CD4-positive, alpha-beta T cell (primary cell): ENCODE results near the gene NR2F1-AS1. TPM values are rescaled to one million over a fixed set of nuclear protein-coding genes. Genes with fewer than 3 reads are reported as not detected.

ENCODE experiments used
- ATAC-seq: fragments of 200-7000 bp; cut with Tn5 transposase; one replicate; pipeline ENCODE4 v1.10.0; 2022; ENCODE audit warnings: mild to moderate bottlenecking; ENCODE audit not compliant: poor library complexity
- CTCF ChIA-PET: fragments of 350-600 bp; sonication (Branson Sonifier 250); formaldehyde crosslinking; loops from one replicate; lab custom pipeline; 2021; ENCODE audit warnings: antibody characterized with exemption, inconsistent platforms; lab: Charles Lee
- POLR2A ChIA-PET: fragments of 350-600 bp; sonication (Branson Sonifier 250); formaldehyde crosslinking; loops from one replicate; lab custom pipeline; 2021; ENCODE audit warnings: antibody characterized with exemption, inconsistent platforms; lab: Charles Lee
- DNase-seq, 14 experiments: peaks; one replicate each; pipeline ENCODE4 v3.0.0-alpha.2; 2013 to 2020; ENCODE audit warnings: mixed read lengths in 2 of 14
- H3K27ac ChIP-seq, 2 donors: one replicate each; pipeline versions ENCODE4 v1.5.1 to v1.7.0; 2013; ENCODE audit warnings: low read length in 2 of 2, low read depth in 1 of 2, mild to moderate bottlenecking in 1 of 2
- H3K27me3 ChIP-seq, 2 experiments: 1 replicate in 1 of 2; 2 replicates in 1 of 2; pipeline versions ENCODE4 v1.6.1 to v1.7.0; 2013; ENCODE audit warnings: low read length in 2 of 2, control low read depth in 1 of 2, mild to moderate bottlenecking in 1 of 2, moderate library complexity in 1 of 2; ENCODE audit not compliant: insufficient read depth in 2 of 2, control insufficient read depth in 1 of 2
- H3K36me3 ChIP-seq: one replicate; pipeline ENCODE4 v1.6.1; 2013; ENCODE audit warnings: low read length, control low read depth; ENCODE audit not compliant: insufficient read depth
- H3K4me1 ChIP-seq: one replicate; pipeline ENCODE4 v1.6.1; 2013; ENCODE audit warnings: low read length, control low read depth; ENCODE audit not compliant: insufficient read depth
- H3K4me3 ChIP-seq: one replicate; pipeline ENCODE4 v1.5.1; 2013; ENCODE audit warnings: mild to moderate bottlenecking, low read length, moderate library complexity
- H3K9me3 ChIP-seq, 2 experiments: 1 replicate in 1 of 2; 2 replicates in 1 of 2; pipeline versions ENCODE4 v1.6.1 to v1.7.0; 2013; ENCODE audit warnings: low read length in 2 of 2, mild to moderate bottlenecking in 2 of 2, control low read depth in 1 of 2, moderate library complexity in 1 of 2; ENCODE audit not compliant: control insufficient read depth in 1 of 2, insufficient read depth in 1 of 2
- H3K27ac Mint-ChIP-seq: one replicate; pipeline ENCODE4 v1.8.0; 2020; ENCODE audit warnings: mixed read lengths
- H3K27me3 Mint-ChIP-seq: one replicate; pipeline ENCODE4 v1.8.0; 2021; ENCODE audit warnings: mixed read lengths
- H3K36me3 Mint-ChIP-seq: one replicate; pipeline ENCODE4 v1.8.0; 2021; ENCODE audit warnings: low read depth, mixed read lengths
- H3K4me1 Mint-ChIP-seq: one replicate; pipeline ENCODE4 v1.8.0; 2021; ENCODE audit warnings: low read depth, mixed read lengths
- H3K4me3 Mint-ChIP-seq: one replicate; pipeline ENCODE4 v1.8.0; 2020; ENCODE audit warnings: mild to moderate bottlenecking, mixed read lengths
- H3K9me3 Mint-ChIP-seq: one replicate; pipeline ENCODE4 v1.8.0; 2020; ENCODE audit warnings: mixed read lengths
- intact Hi-C, 2 experiments: fragments of 100-400 bp; cut with DNase I in 1 of 2; cut with micrococcal nuclease in 1 of 2; formaldehyde crosslinking; loops; one replicate each; pipeline versions ENCODE4 v1.15.1 to v1.9.0; 2023 to 2025; cut with DNase I, micrococcal nuclease
- total RNA-seq, 174 experiments: library from RNA in 2 of 174; stranded (reverse) in 2 of 174; gene quantifications; one replicate each; pipeline ENCODE4 v1.2.3 and lab custom pipeline; 2021 to 2026
- TF ChIP-seq, protein P1 (sequence below): fragments of 200-600 bp; IDR thresholded peaks from one replicate; pipeline ENCODE4 v1.8.0; 2022; ENCODE audit warnings: antibody characterized with exemption, mild to moderate bottlenecking

Gene NR2F1-AS1
- total RNA-seq, 2 experiments from 2014 or later: not detected

DNA sequence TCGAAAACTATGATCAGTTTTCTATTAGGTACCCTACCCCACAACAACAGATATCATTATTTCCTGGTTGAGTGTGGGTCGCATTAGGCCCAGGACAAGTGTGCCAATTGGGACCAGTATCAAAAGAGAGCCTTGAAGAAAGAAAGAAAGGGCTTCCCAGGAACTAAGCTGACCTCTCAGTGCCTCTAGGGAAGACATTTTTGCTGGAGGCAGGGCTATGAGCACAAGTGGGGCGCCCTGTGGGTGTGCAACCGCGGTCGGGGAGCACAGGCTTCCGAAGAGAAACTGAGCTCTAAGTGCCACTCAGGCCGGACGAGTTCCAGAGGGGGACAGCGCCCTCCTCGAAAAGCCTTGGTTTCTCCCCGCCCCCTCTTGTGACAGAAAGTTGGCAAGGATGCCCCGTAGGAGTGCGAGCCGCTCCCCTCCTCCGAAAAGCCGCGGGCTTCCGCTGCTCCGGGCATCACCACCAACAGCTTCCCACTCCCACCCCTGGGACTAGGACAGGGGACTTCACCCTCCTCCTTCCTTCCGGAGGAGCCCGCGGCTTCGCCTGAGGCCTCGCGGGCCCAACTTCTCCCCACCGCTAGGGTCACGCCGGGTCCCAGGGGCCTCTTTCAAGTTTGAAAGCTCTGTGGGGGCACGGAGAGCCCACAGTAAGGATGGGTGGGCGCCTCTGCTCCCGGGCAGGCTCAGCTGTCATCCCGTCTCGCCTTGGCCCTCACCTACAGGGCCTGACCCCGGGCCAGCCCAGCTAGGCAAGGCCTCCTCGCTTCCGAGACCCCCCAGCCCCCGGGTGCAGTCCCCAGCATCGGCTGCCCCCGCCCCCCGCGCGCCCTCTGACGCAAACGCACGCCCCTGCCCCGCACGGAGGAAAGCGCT lies 2.0 kb downstream of the NR2F1-AS1 start:
- H3K9me3 ChIP-seq: peaks cover 0 to 41% of the 10 kb centered on the region in 2 experiments
- TF ChIP-seq, protein P1, sequence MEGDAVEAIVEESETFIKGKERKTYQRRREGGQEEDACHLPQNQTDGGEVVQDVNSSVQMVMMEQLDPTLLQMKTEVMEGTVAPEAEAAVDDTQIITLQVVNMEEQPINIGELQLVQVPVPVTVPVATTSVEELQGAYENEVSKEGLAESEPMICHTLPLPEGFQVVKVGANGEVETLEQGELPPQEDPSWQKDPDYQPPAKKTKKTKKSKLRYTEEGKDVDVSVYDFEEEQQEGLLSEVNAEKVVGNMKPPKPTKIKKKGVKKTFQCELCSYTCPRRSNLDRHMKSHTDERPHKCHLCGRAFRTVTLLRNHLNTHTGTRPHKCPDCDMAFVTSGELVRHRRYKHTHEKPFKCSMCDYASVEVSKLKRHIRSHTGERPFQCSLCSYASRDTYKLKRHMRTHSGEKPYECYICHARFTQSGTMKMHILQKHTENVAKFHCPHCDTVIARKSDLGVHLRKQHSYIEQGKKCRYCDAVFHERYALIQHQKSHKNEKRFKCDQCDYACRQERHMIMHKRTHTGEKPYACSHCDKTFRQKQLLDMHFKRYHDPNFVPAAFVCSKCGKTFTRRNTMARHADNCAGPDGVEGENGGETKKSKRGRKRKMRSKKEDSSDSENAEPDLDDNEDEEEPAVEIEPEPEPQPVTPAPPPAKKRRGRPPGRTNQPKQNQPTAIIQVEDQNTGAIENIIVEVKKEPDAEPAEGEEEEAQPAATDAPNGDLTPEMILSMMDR: no peak
- H3K27ac ChIP-seq: no peak overlapping the region
- Mint-ChIP-seq H3K36me3 (no peaks in the 10 kb centered on the region), H3K27me3 (peaks cover 64% of the 10 kb centered on the region), H3K9me3 (no peaks in the 10 kb centered on the region), H3K4me3 (peak overlapping the region; percentile 56), H3K27ac (no peak overlapping the region), H3K4me1 (peaks cover 23% of the 10 kb centered on the region)
- CTCF ChIA-PET: no interaction called here
- H3K36me3 ChIP-seq: no peaks in the 10 kb centered on the region
- peaks cover 69 to 95% of the 10 kb centered on the region in 2 experiments for H3K27me3 ChIP-seq
- POLR2A ChIA-PET: no interaction called here
- ATAC-seq (no peak), DNase-seq (peak in 1 of 14 experiments; percentile 34)
- intact Hi-C loops: no loop called here
- peak overlapping the region; percentile 25 for H3K4me3 ChIP-seq
- peaks cover 48% of the 10 kb centered on the region for H3K4me1 ChIP-seq

GRCh38 chr5:93577854-93578812 lies 2.9 kb downstream of the NR2F1-AS1 start:
- intact Hi-C loops: no loop called here
- H3K27ac Mint-ChIP-seq: no peak overlapping the region

More at GRCh38 chr5:93577854-93578812, 2.9 kb downstream of the NR2F1-AS1 start:
- Mint-ChIP-seq H3K9me3 (no peaks in the 10 kb centered on the region), H3K36me3 (no peaks in the 10 kb centered on the region), H3K4me1 (peaks cover 27% of the 10 kb centered on the region), H3K27me3 (peaks cover 73% of the 10 kb centered on the region), H3K4me3 (peak overlapping the region; percentile 56)
- DNase-seq (no peak), ATAC-seq (no peak)
- H3K9me3 ChIP-seq: peaks cover 0 to 42% of the 10 kb centered on the region in 2 experiments
- TF ChIP-seq, protein P1: no peak
- ChIA-PET CTCF (no interaction called here), POLR2A (no interaction called here)
- no peak overlapping the region for H3K27ac ChIP-seq
- H3K27me3 ChIP-seq: peaks cover 71 to 97% of the 10 kb centered on the region in 2 experiments
- no peak overlapping the region for H3K4me3 ChIP-seq
- no peaks in the 10 kb centered on the region for H3K36me3 ChIP-seq
- peaks cover 45% of the 10 kb centered on the region for H3K4me1 ChIP-seq
